Liver (tissue), 9 donors: ENCODE results near the gene KCNJ14. TPM values are rescaled to one million over a fixed set of nuclear protein-coding genes. Genes with fewer than 3 reads are reported as not detected.

Source experiments
- DNase-seq: peaks from one replicate; pipeline ENCODE4 v3.0.0-alpha.2; 2017; ENCODE audit warnings: low spot score
- H3K27ac ChIP-seq, 2 donors: one replicate each; pipeline ENCODE4 v1.7.0; 2013; ENCODE audit warnings: inconsistent platforms in 2 of 2, low read length in 2 of 2, control low read depth in 1 of 2, low read depth in 1 of 2, mild to moderate bottlenecking in 1 of 2
- H3K27me3 ChIP-seq, 4 donors: one replicate each; pipeline versions ENCODE4 v1.6.1 to v1.7.0; 2013; ENCODE audit warnings: low read length in 3 of 4, inconsistent platforms in 1 of 4, mild to moderate bottlenecking in 1 of 4, moderate library complexity in 1 of 4; ENCODE audit not compliant: control insufficient read depth in 4 of 4, insufficient read depth in 4 of 4
- H3K36me3 ChIP-seq, 4 donors: one replicate each; pipeline versions ENCODE4 v1.6.1 to v1.7.0; 2013; ENCODE audit warnings: low read length in 3 of 4, mild to moderate bottlenecking in 3 of 4, low read depth in 1 of 4, moderate library complexity in 1 of 4; ENCODE audit not compliant: control insufficient read depth in 4 of 4, insufficient read depth in 3 of 4
- H3K4me1 ChIP-seq, 4 donors: one replicate each; pipeline versions ENCODE4 v1.6.1 to v1.7.0; 2013; ENCODE audit warnings: low read length in 3 of 4, mild to moderate bottlenecking in 3 of 4, moderate library complexity in 1 of 4; ENCODE audit not compliant: control insufficient read depth in 4 of 4, insufficient read depth in 4 of 4
- H3K4me3 ChIP-seq, 3 donors: one replicate each; pipeline versions ENCODE4 v1.6.1 to v1.7.0; 2013; ENCODE audit warnings: low read length in 3 of 3, control low read depth in 1 of 3, low read depth in 1 of 3, mild to moderate bottlenecking in 1 of 3
- H3K9ac ChIP-seq, 2 donors: one replicate each; pipeline ENCODE4 v1.7.0; 2013; ENCODE audit warnings: low read length in 2 of 2, mild to moderate bottlenecking in 2 of 2, moderate library complexity in 2 of 2, control low read depth in 1 of 2, low read depth in 1 of 2
- H3K9me3 ChIP-seq, 4 donors: one replicate each; pipeline versions ENCODE4 v1.6.1 to v1.7.0; 2013; ENCODE audit warnings: low read length in 3 of 4; ENCODE audit not compliant: control insufficient read depth in 4 of 4
- CTCF ChIP-seq: fragments of 150-350 bp; IDR thresholded peaks from 2 replicates; pipeline ENCODE4 v1.5.1; 2017; ENCODE audit warnings: improper control_type of control experiment, low read depth, low read length; ENCODE audit not compliant: missing input control
- EGR1 ChIP-seq, 2 donors: IDR thresholded peaks; 2 replicates each; pipeline ENCODE4 v1.6.1; 2016 to 2018; ENCODE audit warnings: antibody characterized with exemption in 2 of 2, low read depth in 2 of 2
- FOXA1 ChIP-seq: IDR thresholded peaks from 2 replicates; pipeline ENCODE4 v1.6.1; 2016; ENCODE audit warnings: antibody characterized with exemption
- FOXA2 ChIP-seq: IDR thresholded peaks from 2 replicates; pipeline ENCODE4 v1.6.1; 2016; ENCODE audit warnings: antibody characterized with exemption
- HNF4A ChIP-seq, 2 donors: conservative IDR thresholded peaks; 2 replicates each; pipeline ENCODE4 v1.6.1; 2016; ENCODE audit warnings: antibody characterized with exemption in 2 of 2, mild to moderate bottlenecking in 2 of 2
- HNF4G ChIP-seq: IDR thresholded peaks from 2 replicates; pipeline ENCODE4 v1.6.1; 2016; ENCODE audit warnings: antibody characterized with exemption
- RAD21 ChIP-seq, 2 donors: IDR thresholded peaks; 2 replicates each; pipeline ENCODE4 v1.6.1; 2016; ENCODE audit warnings: antibody characterized with exemption in 2 of 2, mild to moderate bottlenecking in 2 of 2
- REST ChIP-seq: IDR thresholded peaks from 2 replicates; pipeline ENCODE4 v1.6.1; 2016; ENCODE audit warnings: antibody characterized with exemption, mild to moderate bottlenecking
- RXRA ChIP-seq, 2 donors: IDR thresholded peaks; 2 replicates each; pipeline ENCODE4 v1.6.1; 2017 to 2018; ENCODE audit warnings: antibody characterized with exemption in 2 of 2, mild to moderate bottlenecking in 1 of 2
- SP1 ChIP-seq: IDR thresholded peaks from 2 replicates; pipeline ENCODE4 v1.6.1; 2018; ENCODE audit warnings: antibody characterized with exemption, mild to moderate bottlenecking
- TAF1 ChIP-seq: conservative IDR thresholded peaks from 2 replicates; pipeline ENCODE4 v1.6.1; 2016; ENCODE audit warnings: antibody characterized with exemption, mild to moderate bottlenecking
- ZBTB33 ChIP-seq: IDR thresholded peaks from 2 replicates; pipeline ENCODE4 v1.6.1; 2016; ENCODE audit warnings: antibody characterized with exemption
- WGBS: extraction: QIAGEN DNeasy Blood & Tissue Kit; methylation state at CpG from one replicate; pipeline ENCODE4 v1.1.7; 2013; 5-methylcytosine and 5-hydroxymethylcytosine counted together
- polyA plus RNA-seq, 2 donors: library from polyadenylated mRNA; stranded (reverse) in 1 of 2; unstranded in 1 of 2; fragments of 200-250 nt in 1 of 2; fragments of >200 nt in 1 of 2; fragmentation: Nextera tagmentation in 1 of 2; extraction: Ambion mirVana in 1 of 2; gene quantifications; one replicate each; pipeline versions ENCODE4 v1.2.1 to v1.2.3, GENCODE V29; 2013 to 2015
- total RNA-seq, 2 donors: library from RNA; depleted of rRNA; stranded (reverse); fragments of >200 nt; gene quantifications; one replicate each; pipeline ENCODE4 v1.2.3, GENCODE V29; 2014
- donor health status: healthy.
- donor health status: healthy.
- donor health status: healthy.
- donor health status: healthy.
- donor health status: healthy.

Gene KCNJ14
- total and polyA plus RNA-seq, 4 donors: 0.06 to 0.92 (median 0.17) TPM

- WGBS: 59% methylated on average over 6 of the region's 6 CpGs
- Histone ChIP-seq H3K36me3 (no peaks in the 10 kb centered on the region), H3K9ac (no peak overlapping the region), H3K27me3 (peaks cover 0 to 4% (median under 1%) of the 10 kb centered on the region in 4 donors), H3K4me1 (peaks cover 0 to 2% (median 0%) of the 10 kb centered on the region in 4 donors), H3K27ac (peak overlapping the region; percentile 28 to 42), H3K9me3 (no peaks in the 10 kb centered on the region), H3K4me3 (no peak overlapping the region)
- TF ChIP-seq HNF4G: no peak
- no peak for TF ChIP-seq REST
- no peak for TF ChIP-seq FOXA1
- no peak for TF ChIP-seq RAD21 (IDR thresholded peaks at IDR 0.05)
- DNase-seq: no peak
These were observed 40.0 kb downstream of the KCNJ14 start for GRCh38 chr19:48495396-48495795.

- Histone ChIP-seq H3K9ac (no peak overlapping the region), H3K9me3 (no peaks in the 10 kb centered on the region), H3K36me3 (no peaks in the 10 kb centered on the region), H3K27me3 (peaks cover 0 to 5% (median 3%) of the 10 kb centered on the region in 4 donors), H3K4me1 (peaks cover 0 to 9% (median 5%) of the 10 kb centered on the region in 4 donors), H3K4me3 (no peak overlapping the region), H3K27ac (no peak overlapping the region)
- 46% methylated on average over 45 of the region's 45 CpGs for WGBS
- no peak for DNase-seq
- no peak for TF ChIP-seq EGR1 (IDR thresholded peaks at IDR 0.05; ENCODE audit: low read depth in 2 of 2)
- TF ChIP-seq REST: no peak
These were observed 41.8 kb downstream of the KCNJ14 start for GRCh38 chr19:48496959-48497727.

GRCh38 chr19:48497728-48498594 is 42.6 kb downstream of the KCNJ14 start:
- peaks cover 0 to 9% (median 5%) of the 10 kb centered on the region in 4 donors for H3K4me1 ChIP-seq
- DNase-seq: no peak
- no peaks in the 10 kb centered on the region for H3K36me3 ChIP-seq
- H3K9me3 ChIP-seq: no peaks in the 10 kb centered on the region
- no peak overlapping the region for H3K27ac ChIP-seq
- peak overlapping the region in 1 of 3 donors; percentile 2 for H3K4me3 ChIP-seq
- peaks cover 0 to 4% (median 3%) of the 10 kb centered on the region in 4 donors for H3K27me3 ChIP-seq
- H3K9ac ChIP-seq: no peak overlapping the region
- 53% methylated on average over 46 of the region's 46 CpGs for WGBS
- TF ChIP-seq RAD21 (IDR thresholded peaks at IDR 0.05) (no peak), TAF1 (no peak), CTCF (no peak), HNF4A (conservative IDR thresholded peaks at IDR 0.05) (no peak), HNF4G (no peak), FOXA2 (no peak), RXRA (IDR thresholded peaks at IDR 0.05) (no peak), ZBTB33 (no peak), SP1 (no peak)
